HG02981 (cell line): ENCODE measurements around the gene GRAP2.
"Not testable (repeated sequence)": the region's sequence is repeated elsewhere in the genome, so short reads cannot be mapped to it uniquely, and the experiment has no call there.

Experiments used
- ATAC-seq: cut with Tn5 transposase; IDR thresholded peaks from one replicate; pipeline ENCODE4 v1.9.1; 2021; ENCODE audit warnings: mild to moderate bottlenecking, moderate library complexity; ENCODE audit not compliant: unreplicated experiment

The GRAP2 gene

GRCh38 chr22:39942439-39943230 is 41.8 kb downstream of the GRAP2 start:
- no peak for ATAC-seq

- no peak for ATAC-seq
Measured at GRCh38 chr22:39943337-39943736, 42.5 kb downstream of the GRAP2 start.

GRCh38 chr22:39943953-39944872 is 43.3 kb downstream of the GRAP2 start:
- ATAC-seq = no peak

GRCh38 chr22:39946126-39946502 is 45.2 kb downstream of the GRAP2 start:
- ATAC-seq = no peak

GRCh38 chr22:39946503-39947219 is 45.8 kb downstream of the GRAP2 start:
- no peak for ATAC-seq

GRCh38 chr22:39947220-39948216 is 46.6 kb downstream of the GRAP2 start:
- ATAC-seq = no peak

- ATAC-seq = no peak
Measured at GRCh38 chr22:39949964-39950737, 49.3 kb downstream of the GRAP2 start.

- not testable (repeated sequence) for ATAC-seq
Measured at GRCh38 chr22:39951603-39952293, 50.9 kb downstream of the GRAP2 start.

- ATAC-seq = no peak
Measured at GRCh38 chr22:39952347-39952746, 51.5 kb downstream of the GRAP2 start.

GRCh38 chr22:39953101-39953500 is 52.2 kb downstream of the GRAP2 start:
- no peak for ATAC-seq

GRCh38 chr22:39954584-39955055 is 53.7 kb downstream of the GRAP2 start:
- no peak for ATAC-seq

- no peak for ATAC-seq
Measured at GRCh38 chr22:39955675-39956074, 54.8 kb downstream of the GRAP2 start.

GRCh38 chr22:39956932-39957664 is 56.2 kb downstream of the GRAP2 start:
- ATAC-seq = no peak

GRCh38 chr22:39958009-39958711 is 57.3 kb downstream of the GRAP2 start:
- no peak for ATAC-seq

GRCh38 chr22:39958949-39959639 is 58.2 kb downstream of the GRAP2 start:
- no peak for ATAC-seq

- ATAC-seq = no peak
Measured at GRCh38 chr22:39959640-39960447, 59.0 kb downstream of the GRAP2 start, which contains the start of gene TMA7B. TMA7B (plus strand) TSS chr22:39960397; CDS start chr22:39964375, 3,978 bp downstream.
